Activated naive CD4-positive, alpha-beta T cell treated with anti-CD3 and anti-CD28 coated beads, Interleukin-2, amount 10 ng/mL, durations not matched to agents 7 days and 5 days (primary cell): Measurements from ENCODE around the gene HECW1.
"Not testable (repeated sequence)": the region's sequence is repeated elsewhere in the genome, so short reads cannot be mapped to it uniquely, and the experiment has no call there.

ENCODE experiments used
- CTCF ChIA-PET: fragments of 350-600 bp; sonication (Branson Sonifier 250); formaldehyde crosslinking; loops from one replicate; lab custom pipeline; 2021; ENCODE audit warnings: antibody characterized with exemption; lab: Charles Lee
- DNase-seq: peaks from one replicate; pipeline ENCODE4 v3.0.0-alpha.2; 2020
- H3K27ac Mint-ChIP-seq: one replicate; pipeline ENCODE4 v1.8.0; 2021; ENCODE audit warnings: mild to moderate bottlenecking, moderate library complexity, mixed read lengths
- H3K27me3 Mint-ChIP-seq: one replicate; pipeline ENCODE4 v1.8.0; 2021; ENCODE audit warnings: mild to moderate bottlenecking, mixed read lengths
- H3K36me3 Mint-ChIP-seq: one replicate; pipeline ENCODE4 v1.8.0; 2021; ENCODE audit warnings: mixed read lengths
- H3K4me1 Mint-ChIP-seq: one replicate; pipeline ENCODE4 v1.8.0; 2021; ENCODE audit warnings: mixed read lengths
- H3K4me3 Mint-ChIP-seq: one replicate; pipeline ENCODE4 v1.8.0; 2021; ENCODE audit warnings: mild to moderate bottlenecking, moderate library complexity, mixed read lengths
- H3K9me3 Mint-ChIP-seq: one replicate; pipeline ENCODE4 v1.8.0; 2021; ENCODE audit warnings: mixed read lengths

HECW1 gene

GRCh38 chr7:43485580-43485979 is 373.1 kb downstream of the HECW1 start:
- no peak overlapping the region for H3K27ac Mint-ChIP-seq
- H3K36me3 Mint-ChIP-seq: no peaks in the 10 kb centered on the region
- CTCF ChIA-PET: no interaction called here
- DNase-seq: no peak
- no peaks in the 10 kb centered on the region for H3K4me1 Mint-ChIP-seq
- H3K9me3 Mint-ChIP-seq: no peaks in the 10 kb centered on the region
- H3K27me3 Mint-ChIP-seq: peaks cover 8% of the 10 kb centered on the region
- no peak overlapping the region for H3K4me3 Mint-ChIP-seq

DNA sequence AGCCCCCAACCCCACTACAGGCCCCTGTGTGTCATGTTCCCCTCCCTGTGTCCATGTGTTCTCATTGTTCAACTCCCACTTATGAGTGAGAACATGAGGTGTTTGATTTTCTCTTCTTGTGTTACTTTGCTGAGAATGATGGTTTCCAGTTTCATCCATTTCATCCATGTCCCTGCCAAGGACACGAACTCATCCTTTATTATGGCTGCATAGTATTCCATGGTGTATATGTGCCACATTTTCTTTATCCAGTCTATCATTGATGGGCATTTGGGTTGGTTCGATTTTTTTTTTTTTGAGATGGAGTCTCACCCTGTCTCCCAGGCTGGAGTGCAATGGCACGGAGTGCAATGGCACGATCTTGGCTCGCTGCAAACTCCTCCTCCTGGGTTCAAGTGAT is 373.6 kb downstream of the HECW1 start:
- H3K27ac Mint-ChIP-seq, H3K4me3 Mint-ChIP-seq, CTCF ChIA-PET, H3K27me3 Mint-ChIP-seq, H3K9me3 Mint-ChIP-seq, H3K36me3 Mint-ChIP-seq, DNase-seq, H3K4me1 Mint-ChIP-seq: not testable (repeated sequence)

DNA sequence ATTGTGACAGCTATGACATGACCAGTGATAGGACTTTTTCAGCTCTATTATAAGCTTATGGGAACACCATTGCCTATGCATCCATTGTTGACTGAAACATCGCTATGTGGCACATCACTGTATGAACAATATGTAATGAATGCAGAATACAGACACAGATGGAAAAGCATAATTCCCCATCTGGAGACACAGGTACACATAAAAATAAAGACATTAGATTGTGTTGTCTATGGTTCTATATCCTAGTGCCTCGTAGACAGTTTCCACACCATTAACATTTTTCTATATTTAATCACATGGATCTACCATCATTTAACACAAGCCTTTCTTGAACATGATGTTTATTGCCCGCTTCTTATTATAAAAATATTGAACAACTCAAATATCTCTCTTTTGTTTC is 374.2 kb downstream of the HECW1 start:
- H3K4me3 Mint-ChIP-seq: no peak overlapping the region
- H3K4me1 Mint-ChIP-seq: no peaks in the 10 kb centered on the region
- H3K9me3 Mint-ChIP-seq: no peaks in the 10 kb centered on the region
- H3K36me3 Mint-ChIP-seq: no peaks in the 10 kb centered on the region
- CTCF ChIA-PET: no interaction called here
- no peak overlapping the region for H3K27ac Mint-ChIP-seq
- DNase-seq: no peak
- H3K27me3 Mint-ChIP-seq: peaks cover 8% of the 10 kb centered on the region

GRCh38 chr7:43487731-43488073 is 375.3 kb downstream of the HECW1 start:
- CTCF ChIA-PET: no interaction called here
- Mint-ChIP-seq H3K4me1 (no peaks in the 10 kb centered on the region), H3K4me3 (no peak overlapping the region), H3K27me3 (peaks cover 12% of the 10 kb centered on the region), H3K9me3 (no peaks in the 10 kb centered on the region), H3K27ac (no peak overlapping the region), H3K36me3 (no peaks in the 10 kb centered on the region)
- no peak for DNase-seq

DNA sequence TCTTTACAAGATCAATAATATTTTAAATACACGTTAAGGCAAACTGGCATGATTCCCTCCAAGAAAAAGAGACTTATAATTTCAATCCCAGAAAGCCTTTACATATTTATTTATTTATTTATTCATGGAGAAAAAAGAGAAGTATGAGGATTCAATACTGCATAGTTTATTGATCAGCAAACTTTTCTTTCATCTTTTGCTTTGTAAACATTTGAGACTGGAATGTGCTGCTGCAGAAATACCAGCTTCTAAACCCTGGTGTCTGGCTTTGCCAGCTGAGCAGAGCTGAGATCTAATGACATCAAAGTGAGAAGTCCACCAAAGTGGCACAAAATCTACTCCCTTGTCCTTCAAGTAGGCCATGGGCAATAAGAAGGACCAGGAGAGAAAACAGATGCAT is 376.8 kb downstream of the HECW1 start:
- no peak overlapping the region for H3K4me3 Mint-ChIP-seq
- no peaks in the 10 kb centered on the region for H3K9me3 Mint-ChIP-seq
- no peaks in the 10 kb centered on the region for H3K36me3 Mint-ChIP-seq
- no peaks in the 10 kb centered on the region for H3K4me1 Mint-ChIP-seq
- H3K27me3 Mint-ChIP-seq: peaks cover 12% of the 10 kb centered on the region
- no peak for DNase-seq
- no peak overlapping the region for H3K27ac Mint-ChIP-seq
- CTCF ChIA-PET: interaction anchor here (0.6 kb wide), 1 partner anchor 233 kb away, joined by 3 read pairs; no protein-coding TSS in a partner anchor

DNA sequence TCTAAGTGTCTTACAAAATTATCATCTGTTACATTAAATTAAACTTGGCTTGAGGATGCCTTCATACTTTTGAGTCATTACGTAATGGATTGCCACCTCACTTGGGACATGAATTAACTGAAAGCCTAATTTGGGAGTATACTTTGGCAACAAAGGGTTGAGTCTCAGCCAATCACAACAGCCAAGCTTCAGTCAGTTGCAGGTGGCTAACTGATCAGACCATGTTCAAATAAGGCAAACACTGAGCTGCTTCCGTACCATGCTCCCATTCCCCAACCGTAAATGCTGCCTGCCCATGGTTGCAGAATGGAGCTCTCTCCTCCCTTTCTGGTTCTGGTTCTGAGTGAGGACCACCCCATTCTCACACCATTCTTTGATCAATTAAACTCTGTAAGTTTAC is 377.6 kb downstream of the HECW1 start:
- H3K27ac Mint-ChIP-seq: no peak overlapping the region
- no peaks in the 10 kb centered on the region for H3K9me3 Mint-ChIP-seq
- H3K27me3 Mint-ChIP-seq: peaks cover 13% of the 10 kb centered on the region
- no peaks in the 10 kb centered on the region for H3K4me1 Mint-ChIP-seq
- H3K36me3 Mint-ChIP-seq: no peaks in the 10 kb centered on the region
- H3K4me3 Mint-ChIP-seq: no peak overlapping the region
- no peak for DNase-seq
- CTCF ChIA-PET: no interaction called here

- no peaks in the 10 kb centered on the region for H3K36me3 Mint-ChIP-seq
- H3K27me3 Mint-ChIP-seq: peaks cover 13% of the 10 kb centered on the region
- no peak overlapping the region for H3K27ac Mint-ChIP-seq
- DNase-seq: no peak
- H3K4me3 Mint-ChIP-seq: no peak overlapping the region
- no peaks in the 10 kb centered on the region for H3K4me1 Mint-ChIP-seq
- no peaks in the 10 kb centered on the region for H3K9me3 Mint-ChIP-seq
- CTCF ChIA-PET: no interaction called here
Observed at GRCh38 chr7:43491123-43491522, 378.7 kb downstream of the HECW1 start.

DNA sequence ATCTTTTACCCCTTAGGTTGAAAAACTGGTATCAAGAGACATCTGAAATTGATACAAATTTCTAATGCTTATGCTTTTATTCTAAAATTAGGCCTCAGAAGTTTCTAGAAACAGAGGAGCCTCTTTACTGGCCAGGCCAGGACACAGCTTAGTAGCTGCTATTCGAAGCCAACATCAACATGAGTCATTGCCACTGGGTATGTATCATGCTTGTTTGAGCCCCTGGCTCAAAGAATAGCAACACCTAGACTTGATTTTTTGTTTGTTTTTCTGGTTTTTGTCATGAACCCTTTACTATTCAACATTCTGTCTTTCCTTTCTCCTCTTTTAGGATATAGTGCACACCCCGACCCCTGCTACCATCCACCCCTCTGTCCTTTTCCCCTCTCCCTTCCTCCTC is 379.5 kb downstream of the HECW1 start:
- Mint-ChIP-seq H3K9me3 (no peaks in the 10 kb centered on the region), H3K4me3 (no peak overlapping the region), H3K36me3 (no peaks in the 10 kb centered on the region), H3K27ac (no peak overlapping the region), H3K27me3 (peaks cover 13% of the 10 kb centered on the region), H3K4me1 (no peaks in the 10 kb centered on the region)
- CTCF ChIA-PET: no interaction called here
- DNase-seq: no peak

DNA sequence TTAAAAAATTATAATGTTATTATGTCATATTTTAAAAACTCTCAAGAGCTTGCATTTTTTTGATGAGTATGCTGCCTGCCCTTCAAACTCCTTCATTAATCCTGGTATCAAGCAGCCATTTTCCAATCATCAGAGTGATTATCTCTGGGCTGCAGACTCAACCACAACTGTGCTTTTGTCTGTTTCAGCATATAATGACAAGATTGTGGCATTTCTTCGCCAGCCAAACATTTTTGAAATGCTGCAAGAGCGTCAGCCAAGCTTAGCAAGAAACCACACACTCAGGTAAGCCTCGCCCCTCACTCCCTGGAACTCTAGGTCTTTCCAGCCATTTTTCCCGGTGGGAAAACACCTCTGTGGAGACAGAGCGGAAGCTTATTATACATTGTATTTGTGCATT is 380.4 kb downstream of the HECW1 start:
- Mint-ChIP-seq H3K27ac (no peak overlapping the region), H3K4me1 (no peaks in the 10 kb centered on the region), H3K4me3 (no peak overlapping the region), H3K9me3 (no peaks in the 10 kb centered on the region), H3K36me3 (no peaks in the 10 kb centered on the region), H3K27me3 (peaks cover 9% of the 10 kb centered on the region)
- CTCF ChIA-PET: no interaction called here
- no peak for DNase-seq

DNA sequence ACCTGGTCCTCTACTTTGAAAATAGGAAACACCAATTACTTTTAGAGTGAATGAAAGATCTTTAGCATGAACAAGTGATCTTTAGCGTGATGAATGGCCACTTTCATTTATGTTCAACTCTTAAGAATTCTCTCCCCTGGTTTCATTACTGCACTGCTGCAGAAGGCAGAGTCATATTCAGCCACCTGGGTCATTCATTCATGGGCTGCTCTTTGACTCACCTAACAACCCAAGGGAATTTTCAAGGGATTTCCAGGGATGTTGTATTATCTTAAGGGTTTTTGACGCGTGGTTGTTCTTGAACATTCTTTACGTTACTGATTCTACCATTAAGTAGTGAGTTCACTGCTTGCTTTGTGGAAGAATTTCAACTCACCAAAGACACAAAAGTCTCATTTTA is 383.1 kb downstream of the HECW1 start:
- no peak for DNase-seq
- no peaks in the 10 kb centered on the region for H3K36me3 Mint-ChIP-seq
- H3K4me1 Mint-ChIP-seq: no peaks in the 10 kb centered on the region
- CTCF ChIA-PET: no interaction called here
- no peak overlapping the region for H3K4me3 Mint-ChIP-seq
- peaks cover 22% of the 10 kb centered on the region for H3K27me3 Mint-ChIP-seq
- H3K9me3 Mint-ChIP-seq: no peaks in the 10 kb centered on the region
- no peak overlapping the region for H3K27ac Mint-ChIP-seq

DNA sequence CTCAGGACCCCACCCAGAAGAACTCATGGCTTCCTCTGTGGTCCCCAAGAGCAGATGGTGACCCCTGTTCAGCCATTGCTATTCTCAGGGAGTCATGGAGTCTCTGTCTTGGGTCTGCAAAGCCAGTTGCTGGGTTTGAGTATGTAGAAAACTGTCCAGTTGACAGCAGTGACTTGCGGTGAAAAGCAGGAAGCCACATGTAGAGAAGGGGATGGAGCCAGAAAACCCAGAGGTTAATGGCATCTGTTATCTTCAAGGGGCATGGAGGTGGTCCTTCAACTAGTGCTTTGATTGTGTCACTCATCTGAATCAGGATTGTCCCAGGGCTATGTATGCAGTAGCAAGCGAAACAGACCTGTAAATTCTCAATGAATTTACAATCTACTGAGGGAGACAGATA is 384.1 kb downstream of the HECW1 start:
- CTCF ChIA-PET: interaction anchor here (1.4 kb wide), 1 partner anchor 18 kb away, joined by 3 read pairs; no protein-coding TSS in a partner anchor
- Mint-ChIP-seq H3K4me1 (no peaks in the 10 kb centered on the region), H3K36me3 (no peaks in the 10 kb centered on the region), H3K9me3 (no peaks in the 10 kb centered on the region), H3K4me3 (no peak overlapping the region), H3K27me3 (peaks cover 26% of the 10 kb centered on the region), H3K27ac (no peak overlapping the region)
- DNase-seq: no peak

GRCh38 chr7:43501870-43502269 is 389.4 kb downstream of the HECW1 start:
- no peak overlapping the region for H3K4me3 Mint-ChIP-seq
- no peak for DNase-seq
- no peaks in the 10 kb centered on the region for H3K4me1 Mint-ChIP-seq
- H3K9me3 Mint-ChIP-seq: no peaks in the 10 kb centered on the region
- H3K27ac Mint-ChIP-seq: no peak overlapping the region
- no peaks in the 10 kb centered on the region for H3K36me3 Mint-ChIP-seq
- CTCF ChIA-PET: no interaction called here
- H3K27me3 Mint-ChIP-seq: peaks cover 19% of the 10 kb centered on the region

GRCh38 chr7:43502941-43503340 is 390.5 kb downstream of the HECW1 start:
- Mint-ChIP-seq H3K27me3 (peaks cover 24% of the 10 kb centered on the region), H3K36me3 (no peaks in the 10 kb centered on the region), H3K4me1 (no peaks in the 10 kb centered on the region), H3K27ac (no peak overlapping the region), H3K9me3 (no peaks in the 10 kb centered on the region), H3K4me3 (no peak overlapping the region)
- CTCF ChIA-PET: no interaction called here
- no peak for DNase-seq

DNA sequence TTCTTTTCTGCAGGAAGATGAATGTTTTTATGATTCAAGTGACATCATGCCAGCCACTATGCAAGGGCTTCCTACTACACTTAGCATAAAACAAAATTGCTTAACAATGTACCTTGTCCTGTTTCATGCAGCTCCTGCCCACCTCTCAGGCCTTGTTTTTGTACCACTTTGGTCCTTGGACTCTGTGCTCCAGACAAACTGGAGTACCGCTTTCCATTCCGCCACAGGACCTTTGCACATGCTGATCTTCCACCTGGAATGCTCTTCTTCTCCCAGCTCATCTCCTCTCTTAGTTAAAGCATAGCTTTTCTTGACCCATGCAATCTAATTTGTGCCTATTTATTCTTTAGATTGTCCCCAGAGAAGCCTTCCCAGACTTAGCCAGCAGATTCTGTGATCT is 393.0 kb downstream of the HECW1 start:
- H3K4me1 Mint-ChIP-seq: no peaks in the 10 kb centered on the region
- DNase-seq: no peak
- H3K27ac Mint-ChIP-seq: no peak overlapping the region
- no peaks in the 10 kb centered on the region for H3K9me3 Mint-ChIP-seq
- no peaks in the 10 kb centered on the region for H3K36me3 Mint-ChIP-seq
- H3K4me3 Mint-ChIP-seq: no peak overlapping the region
- CTCF ChIA-PET: interaction anchor here (0.5 kb wide), 1 partner anchor 26 kb away, joined by 3 read pairs; no protein-coding TSS in a partner anchor
- peaks cover 16% of the 10 kb centered on the region for H3K27me3 Mint-ChIP-seq

DNA sequence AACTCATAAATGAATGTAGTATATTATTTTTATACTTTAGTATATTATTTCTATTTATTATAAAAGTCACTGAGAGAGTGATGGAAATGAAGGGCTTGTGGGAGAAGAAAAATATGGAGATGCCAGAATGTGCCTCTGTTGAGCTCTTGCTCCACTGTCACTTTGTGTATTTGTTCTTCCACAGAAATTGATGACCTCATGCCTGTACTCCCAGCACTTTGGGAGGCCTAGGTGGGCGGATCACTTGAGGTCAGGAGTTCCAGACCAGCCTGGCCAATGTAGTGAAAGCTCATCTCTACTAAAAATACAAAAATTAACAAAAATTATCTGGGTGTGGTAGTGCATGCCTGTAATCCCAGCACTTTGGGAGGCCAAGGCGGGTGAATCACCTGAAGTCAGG is 394.0 kb downstream of the HECW1 start:
- H3K9me3 Mint-ChIP-seq: no peaks in the 10 kb centered on the region
- DNase-seq: no peak
- no peak overlapping the region for H3K4me3 Mint-ChIP-seq
- H3K4me1 Mint-ChIP-seq: no peaks in the 10 kb centered on the region
- peaks cover 12% of the 10 kb centered on the region for H3K27me3 Mint-ChIP-seq
- H3K27ac Mint-ChIP-seq: no peak overlapping the region
- H3K36me3 Mint-ChIP-seq: no peaks in the 10 kb centered on the region
- CTCF ChIA-PET: interaction anchor here (0.6 to 0.7 kb wide), 2 partner anchors 328 to 558 kb away, joined by 3 to 4 read pairs; no protein-coding TSS in a partner anchor

GRCh38 chr7:43508461-43508860 is 396.0 kb downstream of the HECW1 start:
- CTCF ChIA-PET: no interaction called here
- Mint-ChIP-seq H3K27me3 (peaks cover 22% of the 10 kb centered on the region), H3K36me3 (no peaks in the 10 kb centered on the region)

More at GRCh38 chr7:43508461-43508860, 396.0 kb downstream of the HECW1 start:
- Mint-ChIP-seq H3K4me3 (no peak overlapping the region), H3K4me1 (no peaks in the 10 kb centered on the region), H3K9me3 (no peaks in the 10 kb centered on the region), H3K27ac (no peak overlapping the region)
- DNase-seq: no peak
